Prostate gland (tissue), 2 donors: ENCODE data around the gene NHLRC2. TPM values are rescaled to one million over a fixed set of nuclear protein-coding genes. Genes with fewer than 3 reads are reported as not detected.
"Not testable (repeated sequence)": the region's sequence is repeated elsewhere in the genome, so short reads cannot be mapped to it uniquely, and the experiment has no call there.

Source experiments
- DNase-seq: peaks from one replicate; pipeline ENCODE4 v3.0.0-alpha.2; 2019; ENCODE audit warnings: low spot score
- H3K27ac ChIP-seq, 2 donors: fragments of 200-600 bp; sonication (generic); 2 replicates each; pipeline ENCODE4 v1.5.1; 2017 to 2019
- H3K27me3 ChIP-seq: fragments of 200-600 bp; sonication (generic); replicated peaks from 2 replicates; pipeline ENCODE4 v1.5.1; 2019; ENCODE audit not compliant: insufficient read depth
- H3K36me3 ChIP-seq, 2 donors: fragments of 200-600 bp; sonication (generic); 1 replicate in 1 of 2; 2 replicates in 1 of 2; pipeline versions ENCODE4 v1.5.1 to v1.8.1; 2017 to 2019
- H3K4me1 ChIP-seq: fragments of 200-600 bp; sonication (generic); replicated peaks from 2 replicates; pipeline ENCODE4 v1.5.1; 2019
- H3K4me3 ChIP-seq, 2 donors: fragments of 200-600 bp; sonication (generic); 2 replicates each; pipeline ENCODE4 v1.5.1; 2017 to 2019
- H3K9me3 ChIP-seq: fragments of 200-600 bp; sonication (generic); 2 replicates; pipeline ENCODE4 v1.5.1; 2017
- POLR2A ChIP-seq: fragments of 450-650 bp; IDR thresholded peaks from one replicate; pipeline ENCODE4 v1.6.1; 2016; ENCODE audit warnings: antibody characterized with exemption, mild to moderate bottlenecking
- POLR2AphosphoS5 ChIP-seq: sonication (generic); formaldehyde crosslinking; IDR thresholded peaks from one replicate; pipeline ENCODE4 v1.6.1; 2017; ENCODE audit warnings: antibody characterized with exemption
- WGBS: methylation state at CpG from one replicate; pipeline ENCODE4 v1.1.5; 2018; 5-methylcytosine and 5-hydroxymethylcytosine counted together
- intact Hi-C: fragments of 100-400 bp; cut with DNase I; formaldehyde crosslinking; loops from one replicate; pipeline ENCODE4 v1.14.2; 2022
- total RNA-seq, 2 donors: library from RNA; depleted of rRNA; stranded (reverse); fragments of >200 nt; gene quantifications; one replicate each; pipeline ENCODE4 v1.1.0, GENCODE V29; 2016
- TF ChIP-seq, protein P1 (sequence below), 4 experiments: fragments of 200-600 bp in 2 of 4; fragments of 450-650 bp in 2 of 4; sonication (generic) in 2 of 4; IDR thresholded peaks; 1 replicate in 3 of 4; 2 replicates in 1 of 4; pipeline ENCODE4 v1.5.1; 2016 to 2019; ENCODE audit warnings: antibody characterized with exemption in 4 of 4, mild to moderate bottlenecking in 2 of 4, moderate library complexity in 2 of 4

The NHLRC2 gene
- total RNA-seq, 2 donors from 2014 or later = 49.4 to 89.5 TPM

DNA sequence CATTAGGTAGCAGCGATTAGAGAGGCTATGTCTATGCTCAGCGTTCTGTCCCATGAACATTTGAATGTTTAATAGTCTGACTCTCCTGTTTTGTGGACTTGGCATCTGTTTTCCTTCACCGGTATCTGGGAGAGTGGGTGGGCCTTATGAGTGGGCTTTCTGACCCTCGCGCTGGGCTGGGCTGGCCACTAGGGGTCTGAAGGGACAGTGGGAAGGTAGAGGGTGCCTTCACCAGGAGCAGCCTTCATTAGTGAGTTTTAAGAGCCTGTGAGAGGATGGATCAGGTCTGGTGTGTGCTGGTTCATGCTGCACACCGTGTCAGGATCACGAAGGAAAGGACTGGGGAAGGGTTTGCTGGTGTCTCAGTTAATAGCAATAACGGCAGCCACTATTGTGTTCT, 34.0 kb upstream of the NHLRC2 start:
- no peak for TF ChIP-seq POLR2AphosphoS5
- TF ChIP-seq, protein P1, sequence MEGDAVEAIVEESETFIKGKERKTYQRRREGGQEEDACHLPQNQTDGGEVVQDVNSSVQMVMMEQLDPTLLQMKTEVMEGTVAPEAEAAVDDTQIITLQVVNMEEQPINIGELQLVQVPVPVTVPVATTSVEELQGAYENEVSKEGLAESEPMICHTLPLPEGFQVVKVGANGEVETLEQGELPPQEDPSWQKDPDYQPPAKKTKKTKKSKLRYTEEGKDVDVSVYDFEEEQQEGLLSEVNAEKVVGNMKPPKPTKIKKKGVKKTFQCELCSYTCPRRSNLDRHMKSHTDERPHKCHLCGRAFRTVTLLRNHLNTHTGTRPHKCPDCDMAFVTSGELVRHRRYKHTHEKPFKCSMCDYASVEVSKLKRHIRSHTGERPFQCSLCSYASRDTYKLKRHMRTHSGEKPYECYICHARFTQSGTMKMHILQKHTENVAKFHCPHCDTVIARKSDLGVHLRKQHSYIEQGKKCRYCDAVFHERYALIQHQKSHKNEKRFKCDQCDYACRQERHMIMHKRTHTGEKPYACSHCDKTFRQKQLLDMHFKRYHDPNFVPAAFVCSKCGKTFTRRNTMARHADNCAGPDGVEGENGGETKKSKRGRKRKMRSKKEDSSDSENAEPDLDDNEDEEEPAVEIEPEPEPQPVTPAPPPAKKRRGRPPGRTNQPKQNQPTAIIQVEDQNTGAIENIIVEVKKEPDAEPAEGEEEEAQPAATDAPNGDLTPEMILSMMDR (IDR thresholded peaks at IDR 0.05) = no peak
- TF ChIP-seq POLR2A = no peak
- 52% methylated on average over 8 of the region's 8 CpGs for WGBS
- Histone ChIP-seq H3K27me3 (no peaks in the 10 kb centered on the region), H3K4me1 (no peaks in the 10 kb centered on the region), H3K36me3 (no peaks in the 10 kb centered on the region), H3K4me3 (no peak overlapping the region), H3K27ac (no peak overlapping the region), H3K9me3 (no peaks in the 10 kb centered on the region)
- intact Hi-C loops = no loop called here
- no peak for DNase-seq

DNA sequence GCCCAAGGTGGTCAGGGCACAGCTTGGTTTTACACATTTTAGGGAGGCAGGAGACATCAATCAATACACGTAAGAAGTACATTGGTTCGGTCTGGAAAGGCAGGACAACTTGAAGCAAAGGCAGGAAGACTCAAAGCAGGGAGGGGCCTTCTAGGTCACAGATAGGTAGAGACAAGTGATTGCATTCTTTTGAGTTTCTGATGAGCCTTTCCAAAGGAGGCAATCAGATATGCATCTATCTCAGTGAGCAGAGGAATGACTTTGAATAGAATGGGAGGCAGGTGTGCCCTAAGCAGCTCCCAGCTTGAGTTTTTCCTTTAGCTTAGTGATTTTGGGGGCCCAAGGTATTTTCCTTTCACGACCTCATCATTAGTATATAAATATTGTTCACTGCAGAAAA, 33.2 kb upstream of the NHLRC2 start:
- DNase-seq, H3K27me3 ChIP-seq, intact Hi-C loops, H3K4me3 ChIP-seq, H3K4me1 ChIP-seq, H3K27ac ChIP-seq, H3K9me3 ChIP-seq, H3K36me3 ChIP-seq: not testable (repeated sequence)
- 79% methylated on average over 3 of the region's 3 CpGs for WGBS

DNA sequence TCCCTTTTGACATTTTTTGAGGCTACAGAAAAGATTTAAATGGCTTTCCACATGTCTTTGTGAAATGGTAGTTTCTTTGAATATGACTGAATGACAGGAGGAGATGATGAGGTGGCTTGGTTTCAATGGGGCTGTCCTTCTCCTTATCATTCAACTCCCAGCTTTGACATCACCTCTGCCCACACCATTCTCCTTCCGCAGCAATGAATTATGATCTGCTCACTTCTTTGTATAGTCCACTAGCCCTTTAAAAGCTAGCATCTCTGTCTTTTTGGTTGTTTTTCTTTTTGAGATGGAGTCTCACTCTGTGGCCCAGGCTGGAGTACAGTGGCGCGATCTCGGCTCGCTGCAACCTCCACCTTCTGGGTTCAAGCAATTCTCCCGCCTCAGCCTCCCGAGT, 32.3 kb upstream of the NHLRC2 start:
- no peak for DNase-seq
- 96% methylated on average over 7 of the region's 7 CpGs for WGBS
- no peak overlapping the region for H3K4me3 ChIP-seq
- intact Hi-C loops = no loop called here
- H3K36me3 ChIP-seq = no peaks in the 10 kb centered on the region
- H3K4me1 ChIP-seq = no peaks in the 10 kb centered on the region
- H3K27me3 ChIP-seq = no peaks in the 10 kb centered on the region
- H3K27ac ChIP-seq = no peak overlapping the region
- H3K9me3 ChIP-seq = no peaks in the 10 kb centered on the region
- no peak for TF ChIP-seq POLR2A
- no peak for TF ChIP-seq POLR2AphosphoS5
- TF ChIP-seq, protein P1 (IDR thresholded peaks at IDR 0.05) = no peak

DNA sequence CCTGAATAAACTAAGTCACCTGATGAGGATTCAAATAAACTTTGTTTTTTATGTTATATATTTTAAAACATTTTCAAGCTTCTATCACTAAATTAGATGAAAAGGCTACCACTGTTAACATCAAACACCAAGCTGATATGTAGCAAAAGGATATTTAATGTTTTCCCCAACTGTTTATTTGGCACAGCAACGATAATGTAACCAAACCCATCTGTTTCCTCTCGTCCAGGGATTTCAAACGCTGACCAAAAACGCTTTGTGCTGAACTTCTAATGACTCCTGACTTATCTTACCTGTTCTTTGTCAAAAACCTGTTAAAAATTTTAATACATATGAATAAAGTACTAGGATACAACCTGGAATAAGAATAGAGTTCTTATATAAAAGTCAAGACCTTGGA, 31.1 kb upstream of the NHLRC2 start:
- no peaks in the 10 kb centered on the region for H3K27me3 ChIP-seq
- no peak overlapping the region for H3K27ac ChIP-seq
- no peaks in the 10 kb centered on the region for H3K9me3 ChIP-seq
- no peak for DNase-seq
- intact Hi-C loops = no loop called here
- WGBS = 17% methylated on average over 4 of the region's 4 CpGs
- no peak overlapping the region for H3K4me3 ChIP-seq
- TF ChIP-seq POLR2A = no peak
- no peaks in the 10 kb centered on the region for H3K36me3 ChIP-seq
- no peaks in the 10 kb centered on the region for H3K4me1 ChIP-seq

DNA sequence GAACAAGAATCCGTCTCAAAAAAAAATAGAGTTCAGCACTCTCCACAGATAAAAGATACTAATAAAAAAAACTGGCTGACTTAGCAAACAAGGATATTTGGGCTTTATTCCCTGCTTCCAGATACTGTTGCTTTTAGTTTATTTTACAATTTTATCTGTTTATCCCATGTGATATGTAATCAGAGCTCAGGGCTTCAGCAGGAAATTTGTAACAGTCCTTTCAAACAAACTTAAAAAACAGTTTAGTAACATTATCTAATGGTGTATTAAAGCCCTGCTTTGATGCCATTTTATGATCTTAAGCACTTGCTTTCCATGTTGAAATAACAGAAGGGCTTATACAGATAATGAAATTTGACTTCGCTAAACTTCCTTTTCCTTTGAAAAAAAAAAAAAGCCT, 28.7 kb upstream of the NHLRC2 start:
- no peaks in the 10 kb centered on the region for H3K9me3 ChIP-seq
- H3K27ac ChIP-seq = no peak overlapping the region
- TF ChIP-seq, protein P1 (IDR thresholded peaks at IDR 0.05) = no peak
- no peak for TF ChIP-seq POLR2A
- TF ChIP-seq POLR2AphosphoS5 = no peak
- H3K4me1 ChIP-seq = no peaks in the 10 kb centered on the region
- DNase-seq = no peak
- H3K36me3 ChIP-seq = no peaks in the 10 kb centered on the region
- no peaks in the 10 kb centered on the region for H3K27me3 ChIP-seq
- intact Hi-C loops = no loop called here
- no peak overlapping the region for H3K4me3 ChIP-seq
- 19% methylated on average over 2 of the region's 2 CpGs for WGBS

DNA sequence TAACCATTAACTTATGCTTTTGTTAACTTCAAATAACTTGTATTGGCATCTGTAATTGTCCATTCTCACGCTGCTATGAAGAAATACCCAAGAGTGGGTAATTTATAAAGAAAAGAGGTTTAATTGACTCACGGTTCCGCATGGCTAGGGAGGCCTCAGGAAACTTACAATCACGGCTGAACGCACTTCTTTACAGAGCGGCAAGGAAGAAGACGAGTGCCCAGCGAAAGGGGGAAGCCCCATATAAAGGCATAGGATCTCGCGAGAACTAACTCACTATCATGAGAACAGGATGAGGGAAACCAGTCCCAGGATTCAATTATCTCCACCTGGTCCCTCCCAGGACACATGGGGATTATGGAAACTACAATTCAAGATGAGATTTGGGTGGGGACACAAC, 25.9 kb upstream of the NHLRC2 start:
- H3K36me3 ChIP-seq, H3K4me1 ChIP-seq, intact Hi-C loops, H3K27ac ChIP-seq, H3K27me3 ChIP-seq, H3K4me3 ChIP-seq, H3K9me3 ChIP-seq, DNase-seq: not testable (repeated sequence)
- WGBS = 96% methylated on average over 10 of the region's 10 CpGs

DNA sequence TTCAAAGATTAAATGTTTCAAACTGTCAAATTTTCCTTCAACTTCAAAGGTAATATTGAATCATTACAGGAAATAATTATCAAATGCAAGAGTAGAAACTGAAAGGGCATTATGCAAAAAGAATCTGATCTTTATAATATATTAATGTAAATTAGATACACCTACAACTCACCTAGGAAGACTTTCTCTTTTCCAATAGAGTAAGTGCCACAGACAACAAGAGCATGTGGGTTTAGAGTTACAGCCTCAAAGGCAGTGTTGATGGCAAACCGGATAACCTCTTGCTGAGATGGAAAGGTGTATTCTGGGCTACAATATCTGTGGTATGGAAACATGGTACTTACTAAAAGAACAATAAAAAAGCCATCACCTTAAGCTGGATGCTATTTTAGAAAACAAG, 12.3 kb upstream of the NHLRC2 start:
- Histone ChIP-seq H3K4me3 (no peak overlapping the region), H3K9me3 (no peaks in the 10 kb centered on the region), H3K4me1 (no peaks in the 10 kb centered on the region), H3K27ac (no peak overlapping the region), H3K27me3 (no peaks in the 10 kb centered on the region), H3K36me3 (no peaks in the 10 kb centered on the region)
- DNase-seq = no peak
- intact Hi-C loops = no loop called here
- WGBS = 65% methylated on average over 1 of the region's 1 CpG
- no peak for TF ChIP-seq POLR2A
- no peak for TF ChIP-seq POLR2AphosphoS5
- TF ChIP-seq, protein P1 (IDR thresholded peaks at IDR 0.05) = no peak
